ENCODE results near the gene LCE2B. TPM values are rescaled to one million over a fixed set of nuclear protein-coding genes. Genes with fewer than 3 reads are reported as not detected.
A peak's percentile ranks its signal among the peaks of the same experiment; 100 is the strongest.
"Not testable (repeated sequence)": the region's sequence is repeated elsewhere in the genome, so short reads cannot be mapped to it uniquely, and the experiment has no call there.

The LCE2B gene
- not detected in 2 replicates for total RNA-seq

GRCh38 chr1:152685823-152686222 is at the start of gene LCE2B:
TSS of gene LCE2B (plus strand) at chr1:152686123. CDS start at chr1:152686844, 721 bp downstream.
- not testable (repeated sequence) for H3K27me3 ChIP-seq (ENCODE audit: control insufficient read depth, insufficient read depth, low read length)

GRCh38 chr1:152640351-152640750 is 45.6 kb upstream of the LCE2B start:
- Histone ChIP-seq H3K4me3 (ENCODE audit: low read depth, low read length) (no peak overlapping the region), H3K27me3 (ENCODE audit: control insufficient read depth, insufficient read depth, low read length) (peaks cover 2% of the 10 kb centered on the region), H3K36me3 (ENCODE audit: control insufficient read depth, insufficient read depth, low read length) (no peaks in the 10 kb centered on the region)
- FAIRE-seq (no peak), DNase-seq (ENCODE audit: low read depth) (no peak)
- no peak for TF ChIP-seq CTCF (IDR thresholded peaks at IDR 0.05; ENCODE audit: insufficient read depth, low read length, severe bottlenecking)

More at GRCh38 chr1:152685823-152686222, at the start of gene LCE2B:
- not testable (repeated sequence) for H3K36me3 ChIP-seq (ENCODE audit: control insufficient read depth, insufficient read depth, low read length); FAIRE-seq; DNase-seq (ENCODE audit: low read depth); H3K4me3 ChIP-seq (ENCODE audit: low read depth, low read length)

- FAIRE-seq (no peak), DNase-seq (ENCODE audit: low read depth) (no peak)
- TF ChIP-seq CTCF (IDR thresholded peaks at IDR 0.05; ENCODE audit: insufficient read depth, low read length, severe bottlenecking), result no peak
- H3K4me3 ChIP-seq (ENCODE audit: low read depth, low read length), result no peak overlapping the region
- no peaks in the 10 kb centered on the region for H3K36me3 ChIP-seq (ENCODE audit: control insufficient read depth, insufficient read depth, low read length)
- H3K27me3 ChIP-seq (ENCODE audit: control insufficient read depth, insufficient read depth, low read length), result peaks cover 4% of the 10 kb centered on the region
Measured at GRCh38 chr1:152643945-152644344, 42.0 kb upstream of the LCE2B start.

- DNase-seq (ENCODE audit: low read depth), result no peak
- no peak overlapping the region for H3K4me3 ChIP-seq (ENCODE audit: low read depth, low read length)
- no peaks in the 10 kb centered on the region for H3K36me3 ChIP-seq (ENCODE audit: control insufficient read depth, insufficient read depth, low read length)
- no peak for FAIRE-seq
- H3K27me3 ChIP-seq (ENCODE audit: control insufficient read depth, insufficient read depth, low read length), result peaks cover 4% of the 10 kb centered on the region
- no peak for TF ChIP-seq CTCF (IDR thresholded peaks at IDR 0.05; ENCODE audit: insufficient read depth, low read length, severe bottlenecking)
Measured at GRCh38 chr1:152645146-152645545, 40.8 kb upstream of the LCE2B start.

- no peak overlapping the region for H3K4me3 ChIP-seq (ENCODE audit: low read depth, low read length)
- no peaks in the 10 kb centered on the region for H3K36me3 ChIP-seq (ENCODE audit: control insufficient read depth, insufficient read depth, low read length)
- FAIRE-seq, result no peak
- no peak for TF ChIP-seq CTCF (IDR thresholded peaks at IDR 0.05; ENCODE audit: insufficient read depth, low read length, severe bottlenecking)
- H3K27me3 ChIP-seq (ENCODE audit: control insufficient read depth, insufficient read depth, low read length), result peaks cover 4% of the 10 kb centered on the region
- DNase-seq (ENCODE audit: low read depth), result no peak
Measured at GRCh38 chr1:152646656-152647055, 39.3 kb upstream of the LCE2B start.

GRCh38 chr1:152654110-152654509 is 31.8 kb upstream of the LCE2B start:
- TF ChIP-seq CTCF (IDR thresholded peaks at IDR 0.05; ENCODE audit: insufficient read depth, low read length, severe bottlenecking), result peak; percentile 78
- peak; percentile 58 for FAIRE-seq
- peak; percentile 68 for DNase-seq (ENCODE audit: low read depth)
- Histone ChIP-seq H3K27me3 (ENCODE audit: control insufficient read depth, insufficient read depth, low read length) (no peaks in the 10 kb centered on the region), H3K4me3 (ENCODE audit: low read depth, low read length) (no peak overlapping the region), H3K36me3 (ENCODE audit: control insufficient read depth, insufficient read depth, low read length) (no peaks in the 10 kb centered on the region)
